Uterus (tissue), 2 donors: ENCODE data around the gene EID2B.

ENCODE experiments used
- POLR2A ChIP-seq, 2 donors: fragments of 450-650 bp; IDR thresholded peaks; one replicate each; pipeline ENCODE4 v1.6.1; 2016; ENCODE audit warnings: antibody characterized with exemption in 2 of 2, mild to moderate bottlenecking in 1 of 2, moderate library complexity in 1 of 2
- TF ChIP-seq, protein P1 (sequence below), 4 experiments: fragments of 200-600 bp in 2 of 4; fragments of 450-650 bp in 2 of 4; sonication (generic) in 2 of 4; IDR thresholded peaks; one replicate each; pipeline ENCODE4 v1.5.1; 2016 to 2019; ENCODE audit warnings: antibody characterized with exemption in 4 of 4, mild to moderate bottlenecking in 2 of 4, moderate library complexity in 1 of 4

- TF ChIP-seq, protein P1, sequence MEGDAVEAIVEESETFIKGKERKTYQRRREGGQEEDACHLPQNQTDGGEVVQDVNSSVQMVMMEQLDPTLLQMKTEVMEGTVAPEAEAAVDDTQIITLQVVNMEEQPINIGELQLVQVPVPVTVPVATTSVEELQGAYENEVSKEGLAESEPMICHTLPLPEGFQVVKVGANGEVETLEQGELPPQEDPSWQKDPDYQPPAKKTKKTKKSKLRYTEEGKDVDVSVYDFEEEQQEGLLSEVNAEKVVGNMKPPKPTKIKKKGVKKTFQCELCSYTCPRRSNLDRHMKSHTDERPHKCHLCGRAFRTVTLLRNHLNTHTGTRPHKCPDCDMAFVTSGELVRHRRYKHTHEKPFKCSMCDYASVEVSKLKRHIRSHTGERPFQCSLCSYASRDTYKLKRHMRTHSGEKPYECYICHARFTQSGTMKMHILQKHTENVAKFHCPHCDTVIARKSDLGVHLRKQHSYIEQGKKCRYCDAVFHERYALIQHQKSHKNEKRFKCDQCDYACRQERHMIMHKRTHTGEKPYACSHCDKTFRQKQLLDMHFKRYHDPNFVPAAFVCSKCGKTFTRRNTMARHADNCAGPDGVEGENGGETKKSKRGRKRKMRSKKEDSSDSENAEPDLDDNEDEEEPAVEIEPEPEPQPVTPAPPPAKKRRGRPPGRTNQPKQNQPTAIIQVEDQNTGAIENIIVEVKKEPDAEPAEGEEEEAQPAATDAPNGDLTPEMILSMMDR (IDR thresholded peaks at IDR 0.05): no peak
- TF ChIP-seq POLR2A (IDR thresholded peaks at IDR 0.05): no peak
These were observed 33.4 kb upstream of the EID2B start for GRCh38 chr19:39566064-39566463.
